Activated CD8-positive, alpha-beta T cell treated with anti-CD3 and anti-CD28 coated beads, Interleukin-2, amount 10 ng/mL, durations not matched to agents 7 days and 5 days (primary cell): ENCODE measurements around the gene UBA1. TPM values are rescaled to one million over a fixed set of nuclear protein-coding genes. Genes with fewer than 3 reads are reported as not detected.
A peak's percentile ranks its signal among the peaks of the same experiment; 100 is the strongest.
"Not testable (repeated sequence)": the region's sequence is repeated elsewhere in the genome, so short reads cannot be mapped to it uniquely, and the experiment has no call there.

Experiments
- ATAC-seq: fragments of 150-1000 bp; cut with Tn5 transposase; one replicate; pipeline ENCODE4 v1.10.0; 2021; ENCODE audit warnings: moderate library complexity
- CTCF ChIA-PET: fragments of 350-600 bp; sonication (Branson Sonifier 250); formaldehyde crosslinking; loops from one replicate; lab custom pipeline; 2021; ENCODE audit warnings: antibody characterized with exemption; lab: Charles Lee
- POLR2A ChIA-PET: fragments of 350-600 bp; sonication (Branson Sonifier 250); formaldehyde crosslinking; loops from one replicate; lab custom pipeline; 2021; ENCODE audit warnings: antibody characterized with exemption; lab: Charles Lee
- DNase-seq: peaks from one replicate; pipeline ENCODE4 v3.0.0-alpha.2; 2020
- H3K27ac Mint-ChIP-seq: one replicate; pipeline ENCODE4 v1.8.0; 2021; ENCODE audit warnings: mild to moderate bottlenecking, mixed read lengths
- H3K27me3 Mint-ChIP-seq: one replicate; pipeline ENCODE4 v1.8.0; 2021; ENCODE audit warnings: low read depth, mixed read lengths
- H3K36me3 Mint-ChIP-seq: one replicate; pipeline ENCODE4 v1.8.0; 2021; ENCODE audit warnings: low read depth, mixed read lengths
- H3K4me1 Mint-ChIP-seq: one replicate; pipeline ENCODE4 v1.8.0; 2021; ENCODE audit warnings: low read depth, mixed read lengths
- H3K4me3 Mint-ChIP-seq: one replicate; pipeline ENCODE4 v1.8.0; 2021; ENCODE audit warnings: mild to moderate bottlenecking, mixed read lengths
- H3K9me3 Mint-ChIP-seq: one replicate; pipeline ENCODE4 v1.8.0; 2022; ENCODE audit warnings: mixed read lengths; ENCODE audit not compliant: insufficient read depth
- total RNA-seq, 2 experiments: library from RNA; stranded (reverse); gene quantifications; one replicate each; pipeline ENCODE4 v1.2.3, GENCODE V29; 2021

Gene UBA1
- total RNA-seq, 2 experiments from 2014 or later, result 186 to 189 TPM

DNA sequence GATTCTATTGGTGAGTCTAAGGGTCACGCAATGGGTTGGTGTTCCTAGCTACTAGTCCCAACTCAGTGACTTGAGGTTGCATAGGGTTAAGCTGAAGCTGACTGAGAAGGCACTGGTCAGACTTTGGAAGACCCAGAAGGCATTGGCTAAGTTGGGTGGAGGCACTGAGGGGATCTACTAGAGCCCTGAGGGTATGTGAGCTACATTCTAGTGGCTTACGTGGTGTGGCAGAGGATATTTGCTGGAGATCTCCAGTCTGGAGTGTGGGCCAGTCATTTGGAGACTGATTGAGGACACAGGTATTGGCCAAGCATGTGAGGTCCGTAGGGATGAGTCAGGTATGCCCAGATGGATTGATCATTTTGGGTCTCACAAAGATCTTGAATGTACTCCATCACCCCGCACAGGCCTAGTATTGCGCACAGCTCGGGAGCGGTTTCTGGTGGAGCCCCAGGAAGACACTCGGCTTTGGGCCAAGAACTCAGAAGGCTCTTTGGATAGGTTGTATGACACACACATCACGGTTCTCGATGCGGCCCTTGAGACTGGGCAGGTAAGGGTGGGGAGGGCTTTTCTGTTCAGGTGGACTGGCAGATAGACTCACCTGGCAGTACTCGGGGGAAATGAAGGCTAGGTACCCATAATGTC, 46.4 kb downstream of the UBA1 start:
- no peaks in the 10 kb centered on the region for H3K9me3 Mint-ChIP-seq
- H3K36me3 Mint-ChIP-seq, result peaks cover 35% of the 10 kb centered on the region
- CTCF ChIA-PET, result interaction anchor here (2.0 kb wide), 1 partner anchor 145 kb away, joined by 4 read pairs; no protein-coding TSS in a partner anchor

DNA sequence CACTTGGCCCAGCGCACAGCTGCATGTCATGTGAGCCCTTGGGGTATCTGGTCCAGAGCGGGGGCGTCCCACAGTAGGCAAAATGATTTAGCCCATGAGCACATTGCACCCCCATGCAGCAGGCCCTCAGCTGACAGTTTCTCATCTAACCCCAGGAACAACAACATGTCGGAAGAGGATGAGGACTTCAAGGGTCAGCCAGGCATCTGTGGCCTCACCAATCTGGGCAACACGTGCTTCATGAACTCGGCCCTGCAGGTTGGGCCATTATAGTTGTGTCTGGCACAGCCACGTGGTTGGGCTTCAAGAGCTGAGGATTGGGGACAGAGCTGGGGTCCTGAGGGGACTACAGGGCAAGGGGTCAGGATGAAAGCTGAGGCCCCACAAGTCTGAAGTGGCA, 47.0 kb downstream of the UBA1 start:
- no peak overlapping the region for H3K27ac Mint-ChIP-seq
- ATAC-seq (no peak), DNase-seq (no peak)
- H3K27me3 Mint-ChIP-seq, result no peaks in the 10 kb centered on the region
- POLR2A ChIA-PET, result no interaction called here
- CTCF ChIA-PET, result interaction anchor here (2.0 kb wide), 1 partner anchor 144 kb away, joined by 4 read pairs; no protein-coding TSS in a partner anchor
- peaks cover 31% of the 10 kb centered on the region for H3K36me3 Mint-ChIP-seq
- no peaks in the 10 kb centered on the region for H3K9me3 Mint-ChIP-seq
- H3K4me1 Mint-ChIP-seq, result peaks cover 11% of the 10 kb centered on the region
- H3K4me3 Mint-ChIP-seq, result no peak overlapping the region

More for the DNA sequence above, 46.4 kb downstream of the UBA1 start:
- DNase-seq (no peak), ATAC-seq (no peak)
- Mint-ChIP-seq H3K27ac (no peak overlapping the region), H3K27me3 (no peaks in the 10 kb centered on the region), H3K4me3 (no peak overlapping the region), H3K4me1 (peaks cover 16% of the 10 kb centered on the region)
- POLR2A ChIA-PET, result no interaction called here

- Mint-ChIP-seq H3K27ac (peak overlapping the region; percentile 6), H3K4me1 (peaks cover 4% of the 10 kb centered on the region), H3K4me3 (no peak overlapping the region), H3K9me3 (no peaks in the 10 kb centered on the region), H3K36me3 (peaks cover 29% of the 10 kb centered on the region), H3K27me3 (no peaks in the 10 kb centered on the region)
- ATAC-seq (no peak), DNase-seq (no peak)
- POLR2A ChIA-PET, result no interaction called here
- CTCF ChIA-PET, result no interaction called here
Measured at GRCh38 chrX:47241201-47242011, 47.8 kb downstream of the UBA1 start.

GRCh38 chrX:47242321-47242720, 48.7 kb downstream of the UBA1 start:
- Mint-ChIP-seq H3K36me3 (peaks cover 30% of the 10 kb centered on the region), H3K27me3 (no peaks in the 10 kb centered on the region)

GRCh38 chrX:47243351-47243750, 49.7 kb downstream of the UBA1 start:
- H3K9me3 Mint-ChIP-seq, result no peaks in the 10 kb centered on the region
- CTCF ChIA-PET, result no interaction called here
- POLR2A ChIA-PET, result no interaction called here

More at GRCh38 chrX:47242321-47242720, 48.7 kb downstream of the UBA1 start:
- CTCF ChIA-PET, result no interaction called here
- POLR2A ChIA-PET, result no interaction called here
- H3K4me3 Mint-ChIP-seq, result no peak overlapping the region
- no peaks in the 10 kb centered on the region for H3K9me3 Mint-ChIP-seq
- H3K4me1 Mint-ChIP-seq, result peaks cover under 1% of the 10 kb centered on the region
- ATAC-seq (no peak), DNase-seq (no peak)
- no peak overlapping the region for H3K27ac Mint-ChIP-seq

DNA sequence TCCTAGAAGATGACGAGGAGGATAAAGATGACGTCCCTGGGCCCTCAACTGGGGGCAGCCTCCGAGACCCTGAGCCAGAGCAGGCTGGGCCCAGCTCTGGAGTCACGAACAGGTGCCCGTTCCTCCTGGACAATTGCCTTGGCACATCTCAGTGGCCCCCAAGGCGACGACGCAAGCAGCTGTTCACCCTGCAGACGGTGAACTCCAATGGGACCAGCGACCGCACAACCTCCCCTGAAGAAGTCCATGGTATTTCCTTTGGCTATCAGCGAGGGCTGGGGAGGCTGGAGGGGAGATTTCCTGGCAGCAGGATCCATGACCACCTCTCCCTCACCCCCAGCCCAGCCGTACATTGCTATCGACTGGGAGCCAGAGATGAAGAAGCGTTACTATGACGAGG, 51.0 kb downstream of the UBA1 start:
- DNase-seq (no peak), ATAC-seq (no peak)
- Mint-ChIP-seq H3K36me3 (peaks cover 34% of the 10 kb centered on the region), H3K4me3 (no peak overlapping the region), H3K9me3 (no peaks in the 10 kb centered on the region), H3K27ac (no peak overlapping the region), H3K27me3 (no peaks in the 10 kb centered on the region), H3K4me1 (no peaks in the 10 kb centered on the region)
- CTCF ChIA-PET, result no interaction called here
- POLR2A ChIA-PET, result no interaction called here

More at GRCh38 chrX:47243351-47243750, 49.7 kb downstream of the UBA1 start:
- Mint-ChIP-seq H3K4me1 (no peaks in the 10 kb centered on the region), H3K27ac (no peak overlapping the region), H3K36me3 (peaks cover 30% of the 10 kb centered on the region), H3K27me3 (no peaks in the 10 kb centered on the region), H3K4me3 (no peak overlapping the region)
- ATAC-seq (no peak), DNase-seq (no peak)

DNA sequence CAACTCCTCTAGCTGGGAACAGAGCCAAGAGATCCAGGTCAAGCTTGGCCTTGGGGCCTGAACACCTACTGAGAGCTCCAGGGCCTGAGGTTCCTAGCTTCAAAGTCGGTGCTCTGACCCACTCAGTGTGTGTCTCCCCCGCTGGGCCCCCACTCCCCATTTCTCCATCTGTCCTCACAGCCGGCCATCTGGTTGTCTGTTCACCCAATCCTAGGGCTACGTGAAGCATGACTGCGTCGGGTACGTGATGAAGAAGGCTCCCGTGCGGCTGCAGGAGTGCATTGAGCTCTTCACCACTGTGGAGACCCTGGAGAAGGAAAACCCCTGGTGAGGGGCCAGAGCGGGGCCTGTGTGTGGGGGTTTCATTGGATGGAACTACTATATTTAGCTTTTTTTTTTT, 51.5 kb downstream of the UBA1 start:
- Mint-ChIP-seq H3K36me3 (peaks cover 32% of the 10 kb centered on the region), H3K4me3 (no peak overlapping the region), H3K27ac (no peak overlapping the region), H3K27me3 (no peaks in the 10 kb centered on the region), H3K4me1 (no peaks in the 10 kb centered on the region), H3K9me3 (no peaks in the 10 kb centered on the region)
- no peak for DNase-seq
- ChIA-PET CTCF (no interaction called here), POLR2A (no interaction called here)
- no peak for ATAC-seq

DNA sequence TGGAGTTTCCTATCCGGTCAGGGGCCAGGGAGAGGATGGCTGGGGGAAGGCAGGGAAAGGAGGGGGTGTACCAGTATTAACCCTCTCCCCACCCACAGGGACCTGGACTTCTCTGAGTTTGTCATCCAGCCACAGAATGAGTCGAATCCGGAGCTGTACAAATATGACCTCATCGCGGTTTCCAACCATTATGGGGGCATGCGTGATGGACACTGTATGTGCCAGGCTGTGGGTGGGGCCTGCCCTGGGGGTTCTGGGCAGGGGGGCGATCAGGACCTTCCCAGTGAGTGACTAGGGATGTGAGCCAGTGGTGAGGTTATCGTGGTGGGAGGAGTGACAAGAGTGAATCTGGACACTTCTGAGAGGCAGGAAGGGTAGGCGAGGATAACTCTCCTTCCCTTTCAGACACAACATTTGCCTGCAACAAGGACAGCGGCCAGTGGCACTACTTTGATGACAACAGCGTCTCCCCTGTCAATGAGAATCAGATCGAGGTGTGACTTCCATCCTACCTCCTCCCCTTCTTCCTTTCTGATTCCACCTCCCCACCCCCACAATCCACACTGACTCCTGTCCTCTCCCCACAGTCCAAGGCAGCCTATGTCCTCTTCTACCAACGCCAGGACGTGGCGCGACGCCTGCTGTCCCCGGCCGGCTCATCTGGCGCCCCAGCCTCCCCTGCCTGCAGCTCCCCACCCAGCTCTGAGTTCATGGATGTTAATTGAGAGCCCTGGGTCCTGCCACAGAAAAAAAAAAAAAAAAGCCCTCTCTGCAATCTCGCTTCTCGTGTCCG, 53.8 kb downstream of the UBA1 start:
- DNase-seq (no peak), ATAC-seq (no peak)
- POLR2A ChIA-PET, result no interaction called here
- Mint-ChIP-seq H3K4me3 (no peak overlapping the region), H3K36me3 (peaks cover 22% of the 10 kb centered on the region), H3K27ac (no peak overlapping the region), H3K9me3 (no peaks in the 10 kb centered on the region), H3K27me3 (no peaks in the 10 kb centered on the region), H3K4me1 (no peaks in the 10 kb centered on the region)
- CTCF ChIA-PET, result no interaction called here

DNA sequence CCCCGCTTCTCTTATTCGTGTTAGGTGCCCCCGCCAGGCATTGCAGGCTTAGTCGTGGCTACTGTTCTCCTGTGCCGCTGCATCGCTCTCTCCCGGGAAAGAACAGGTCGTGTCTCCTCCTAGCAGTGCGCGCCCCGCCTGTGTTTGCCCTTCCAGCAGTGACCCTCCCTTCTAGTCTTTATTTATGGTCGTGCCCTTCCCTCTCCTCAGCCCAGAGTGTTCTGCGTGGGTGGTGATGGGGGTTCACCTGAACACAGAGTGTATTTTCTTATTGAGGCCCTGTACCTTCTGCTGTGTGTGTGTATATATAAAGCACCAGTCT, 54.3 kb downstream of the UBA1 start:
- POLR2A ChIA-PET, result no interaction called here
- H3K9me3 Mint-ChIP-seq, result no peaks in the 10 kb centered on the region
- no peaks in the 10 kb centered on the region for H3K4me1 Mint-ChIP-seq
- peaks cover 22% of the 10 kb centered on the region for H3K36me3 Mint-ChIP-seq
- CTCF ChIA-PET, result no interaction called here
- no peak overlapping the region for H3K27ac Mint-ChIP-seq
- no peaks in the 10 kb centered on the region for H3K27me3 Mint-ChIP-seq
- DNase-seq, result no peak
- ATAC-seq, result no peak
- no peak overlapping the region for H3K4me3 Mint-ChIP-seq

DNA sequence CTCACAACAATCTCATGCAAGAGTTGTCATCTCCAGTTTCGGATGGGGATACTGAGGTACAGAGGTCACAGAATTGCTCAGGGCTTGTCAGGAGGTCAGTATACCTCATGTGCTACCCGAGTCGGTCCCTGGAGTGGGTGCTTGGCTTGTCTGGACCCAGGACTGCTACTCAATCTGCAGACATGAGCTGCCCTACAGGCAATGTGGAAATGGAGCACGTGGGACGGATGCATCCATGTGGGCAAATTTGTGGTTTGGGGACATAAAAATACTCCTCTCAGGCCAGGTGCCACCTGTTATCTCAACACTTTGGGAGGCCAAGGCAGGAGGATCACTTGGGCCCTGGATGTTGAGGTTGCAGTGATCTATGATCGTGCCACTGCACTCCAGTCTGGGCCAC, 54.9 kb downstream of the UBA1 start:
- CTCF ChIA-PET, result no interaction called here
- no peak for ATAC-seq

GRCh38 chrX:47250017-47250347, 56.4 kb downstream of the UBA1 start:
- DNase-seq, result no peak
- POLR2A ChIA-PET, result no interaction called here
- Mint-ChIP-seq H3K4me3 (no peak overlapping the region), H3K9me3 (no peaks in the 10 kb centered on the region), H3K27ac (no peak overlapping the region), H3K27me3 (no peaks in the 10 kb centered on the region), H3K4me1 (no peaks in the 10 kb centered on the region), H3K36me3 (peaks cover 18% of the 10 kb centered on the region)
- ATAC-seq, result no peak
- CTCF ChIA-PET, result interaction anchor here (0.8 kb wide), 1 partner anchor 62 kb away, joined by 3 read pairs; no protein-coding TSS in a partner anchor

More for the DNA sequence above, 54.9 kb downstream of the UBA1 start:
- Mint-ChIP-seq H3K27me3 (no peaks in the 10 kb centered on the region), H3K4me3 (no peak overlapping the region), H3K27ac (no peak overlapping the region), H3K9me3 (no peaks in the 10 kb centered on the region), H3K36me3 (peaks cover 20% of the 10 kb centered on the region), H3K4me1 (no peaks in the 10 kb centered on the region)
- no peak for DNase-seq
- POLR2A ChIA-PET, result no interaction called here

DNA sequence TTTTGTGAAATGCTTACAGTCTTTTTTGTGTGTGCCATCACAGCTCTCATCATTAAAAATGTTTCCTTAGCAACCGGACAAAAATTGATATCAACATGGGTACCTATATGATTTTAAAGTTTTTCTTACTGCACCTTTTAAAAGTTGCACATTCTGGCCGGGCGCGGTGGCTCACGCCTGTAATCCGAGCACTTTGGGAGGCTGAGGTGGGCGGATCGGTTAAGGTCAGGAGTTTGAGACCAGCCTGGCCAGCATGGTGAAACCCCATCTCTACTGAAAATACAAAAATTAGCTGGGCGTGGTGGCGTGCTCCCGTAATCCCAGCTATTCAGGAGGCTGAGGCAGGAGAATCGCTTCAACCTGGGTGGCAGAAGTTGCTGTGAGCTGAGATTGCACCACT, 64.0 kb downstream of the UBA1 start:
- DNase-seq, ATAC-seq, H3K27ac Mint-ChIP-seq, POLR2A ChIA-PET, H3K36me3 Mint-ChIP-seq, H3K4me3 Mint-ChIP-seq, H3K27me3 Mint-ChIP-seq, H3K9me3 Mint-ChIP-seq, H3K4me1 Mint-ChIP-seq: not testable (repeated sequence)
- CTCF ChIA-PET, result interaction anchor here (1.4 kb wide), 1 partner anchor 127 kb away, joined by 4 read pairs; no protein-coding TSS in a partner anchor
